Activated CD4-positive, alpha-beta T cell treated with anti-CD3 and anti-CD28 coated beads for 36 hours (primary cell): ENCODE data around the gene HPGD. TPM values are rescaled to one million over a fixed set of nuclear protein-coding genes. Genes with fewer than 3 reads are reported as not detected.

Experiments
- ATAC-seq: fragments of 200-7000 bp; cut with Tn5 transposase; one replicate; pipeline ENCODE4 v1.10.0; 2021; ENCODE audit warnings: mild to moderate bottlenecking, moderate library complexity
- CTCF ChIA-PET: fragments of 350-600 bp; sonication (Branson Sonifier 250); formaldehyde crosslinking; loops from one replicate; lab custom pipeline; 2021; ENCODE audit warnings: antibody characterized with exemption; lab: Charles Lee
- POLR2A ChIA-PET: fragments of 350-600 bp; sonication (Branson Sonifier 250); formaldehyde crosslinking; loops from one replicate; lab custom pipeline; 2021; ENCODE audit warnings: antibody characterized with exemption, inconsistent platforms; lab: Charles Lee
- DNase-seq: peaks from one replicate; pipeline ENCODE4 v3.0.0-alpha.2; 2020
- H3K27ac Mint-ChIP-seq: one replicate; pipeline ENCODE4 v1.8.0; 2021; ENCODE audit warnings: mixed read lengths
- H3K27me3 Mint-ChIP-seq: one replicate; pipeline ENCODE4 v1.8.0; 2021; ENCODE audit warnings: mixed read lengths
- H3K36me3 Mint-ChIP-seq: one replicate; pipeline ENCODE4 v1.8.0; 2021; ENCODE audit warnings: low read depth, mixed read lengths
- H3K4me1 Mint-ChIP-seq: one replicate; pipeline ENCODE4 v1.8.0; 2021; ENCODE audit warnings: mixed read lengths
- H3K4me3 Mint-ChIP-seq: one replicate; pipeline ENCODE4 v1.8.0; 2021; ENCODE audit warnings: mild to moderate bottlenecking, moderate library complexity, mixed read lengths
- H3K9me3 Mint-ChIP-seq: one replicate; pipeline ENCODE4 v1.8.0; 2021; ENCODE audit warnings: low read depth, mixed read lengths
- intact Hi-C, 2 experiments: fragments of 100-400 bp; cut with DNase I in 1 of 2; cut with micrococcal nuclease in 1 of 2; formaldehyde crosslinking; loops; one replicate each; pipeline versions ENCODE4 v1.14.2 to v1.15.1; 2022 to 2024; cut with DNase I, micrococcal nuclease
- total RNA-seq, 2 experiments: library from RNA; stranded (reverse); gene quantifications; one replicate each; pipeline ENCODE4 v1.2.3, GENCODE V29; 2021

The HPGD gene
- 1 to 10 TPM; 1.6 to 2.5 TPM for total RNA-seq

DNA sequence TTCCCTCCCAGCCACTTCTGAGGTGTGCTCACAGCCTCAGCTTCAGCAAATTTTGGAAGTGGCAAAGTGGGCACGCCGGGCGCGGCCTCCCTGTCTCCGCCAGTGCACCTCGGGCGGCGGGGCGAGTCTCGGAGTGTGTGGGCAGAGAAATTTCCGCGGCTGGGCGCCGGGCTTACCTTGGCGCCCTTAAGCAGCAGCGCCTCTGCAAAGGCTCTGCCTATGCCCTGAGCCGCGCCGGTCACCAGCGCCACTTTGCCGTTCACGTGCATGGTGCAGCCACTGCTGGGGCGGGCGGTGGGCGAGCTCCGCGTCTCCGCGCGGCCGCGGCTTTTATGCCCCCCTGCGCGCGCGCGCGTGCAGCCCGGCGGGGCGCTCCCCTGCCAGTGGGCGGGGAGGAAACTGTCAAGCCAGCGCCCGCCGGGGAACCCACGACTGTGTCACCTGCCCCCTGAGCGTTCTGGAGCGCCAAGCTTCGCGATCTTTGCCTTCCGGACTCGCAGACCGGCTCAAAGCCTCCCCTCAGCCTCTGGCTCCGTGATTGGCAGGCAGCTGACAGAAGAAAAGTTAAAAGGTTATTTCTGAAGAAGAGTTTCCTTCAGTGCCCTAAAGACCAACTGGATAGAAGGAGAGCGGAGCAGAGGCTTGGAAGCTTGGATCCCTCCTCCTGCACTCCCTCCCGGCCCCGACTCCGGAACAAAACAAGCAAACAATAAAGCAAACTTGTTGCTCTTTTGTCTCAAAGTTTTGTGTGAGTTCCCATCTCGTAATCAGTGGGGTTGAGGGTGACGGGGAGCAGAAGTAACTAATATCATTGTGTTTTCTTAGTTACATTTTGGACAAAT lies at the start of gene HPGD:
Gene HPGD (minus strand): TSS at position 306 of the 842 bp plus-strand sequence. CDS start 37 bp downstream, at position 269.
- DNase-seq, result peak; percentile 78
- peak within 1 kb of the TSS; percentile 70 for H3K4me3 Mint-ChIP-seq
- CTCF ChIA-PET, result interaction anchor here (0.6 kb wide), 1 partner anchor 32 kb away, joined by 5 read pairs; no protein-coding TSS in a partner anchor
- peaks cover 24% of the 10 kb centered on the region for H3K27me3 Mint-ChIP-seq
- no peaks in the 10 kb centered on the region for H3K9me3 Mint-ChIP-seq
- H3K4me1 Mint-ChIP-seq, result peaks cover 16% of the 10 kb centered on the region
- no peaks in the 10 kb centered on the region for H3K36me3 Mint-ChIP-seq
- intact Hi-C loops, result loop anchor here in 1 of 2 experiments (5.0 to 10.0 kb wide), 2 partner anchors 165 to 308 kb away; no protein-coding TSS in a partner anchor
- H3K27ac Mint-ChIP-seq, result peak within 1 kb of the TSS; percentile 51
- peak; percentile 92 for ATAC-seq
- POLR2A ChIA-PET, result interaction anchor here (0.5 to 1.3 kb wide), 2 partner anchors 99 to 114 kb away, joined by 3 to 4 read pairs; no protein-coding TSS in a partner anchor

DNA sequence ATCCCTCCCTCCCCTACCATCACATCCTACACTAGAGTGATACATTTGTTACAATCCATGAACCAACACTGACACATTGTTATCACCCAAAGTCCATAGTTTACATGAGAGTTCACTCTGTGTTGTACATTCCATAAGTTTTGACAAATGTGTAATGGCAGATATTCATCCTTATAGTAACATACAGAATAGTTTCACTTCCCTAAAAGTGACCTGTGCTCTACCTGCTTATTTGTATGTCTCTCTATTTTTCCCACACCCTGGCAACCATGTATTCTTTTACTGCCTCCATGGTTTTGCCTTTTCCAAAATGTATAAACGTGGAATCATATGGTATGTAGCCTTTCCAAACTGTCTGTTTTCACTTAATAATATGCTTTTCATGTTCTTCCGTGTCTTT lies 42.2 kb upstream of the HPGD start:
- no peaks in the 10 kb centered on the region for H3K27me3 Mint-ChIP-seq
- intact Hi-C loops, result no loop called here
- no peak for ATAC-seq
- no peak overlapping the region for H3K27ac Mint-ChIP-seq
- H3K36me3 Mint-ChIP-seq, result no peaks in the 10 kb centered on the region
- no peak for DNase-seq
- H3K4me3 Mint-ChIP-seq, result no peak overlapping the region
- H3K9me3 Mint-ChIP-seq, result no peaks in the 10 kb centered on the region
- POLR2A ChIA-PET, result no interaction called here
- CTCF ChIA-PET, result no interaction called here
- no peaks in the 10 kb centered on the region for H3K4me1 Mint-ChIP-seq

DNA sequence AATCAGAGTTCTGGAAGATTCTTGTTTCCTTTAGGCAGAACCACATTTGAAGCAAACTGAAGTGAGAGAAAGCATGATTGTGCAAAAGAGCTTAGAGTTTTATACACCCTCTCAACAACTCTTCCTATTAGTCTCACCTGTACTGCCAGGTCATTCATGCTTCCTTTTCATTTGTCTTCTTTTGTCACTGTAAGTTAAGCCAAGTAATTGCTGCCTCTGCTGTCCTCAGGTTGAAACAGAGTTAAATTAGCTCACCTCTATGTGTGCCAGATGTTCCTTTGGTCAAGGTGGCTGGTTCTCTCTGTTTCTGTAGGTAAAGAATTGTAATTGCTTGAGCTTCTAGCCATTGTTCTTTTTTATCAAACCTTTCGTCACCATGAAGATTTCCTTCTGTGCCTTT lies 41.1 kb upstream of the HPGD start:
- DNase-seq (no peak), ATAC-seq (no peak)
- intact Hi-C loops, result no loop called here
- ChIA-PET CTCF (no interaction called here), POLR2A (no interaction called here)
- Mint-ChIP-seq H3K27me3 (no peaks in the 10 kb centered on the region), H3K27ac (no peak overlapping the region), H3K4me3 (no peak overlapping the region), H3K36me3 (no peaks in the 10 kb centered on the region), H3K9me3 (no peaks in the 10 kb centered on the region), H3K4me1 (no peaks in the 10 kb centered on the region)

DNA sequence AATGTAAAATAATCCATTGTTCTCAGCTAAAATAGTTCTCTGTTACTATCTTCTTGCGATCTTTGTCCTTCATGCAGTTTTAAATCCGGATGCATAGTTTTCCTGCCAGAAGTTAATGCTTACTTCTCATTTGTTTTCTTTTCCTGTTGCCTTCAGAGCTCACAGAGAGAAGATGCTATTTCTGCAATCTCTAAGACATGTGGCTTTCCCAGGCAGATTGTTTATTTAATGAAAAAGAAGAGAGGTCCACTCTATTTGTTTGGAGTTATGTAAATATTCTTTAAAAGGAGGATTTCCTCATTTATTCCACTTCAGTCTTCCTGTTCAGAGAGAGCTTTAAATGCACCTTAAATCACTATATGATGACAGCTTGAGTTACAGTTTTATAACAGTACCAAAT lies 39.3 kb upstream of the HPGD start:
- intact Hi-C loops, result no loop called here
- Mint-ChIP-seq H3K27me3 (no peaks in the 10 kb centered on the region), H3K4me3 (no peak overlapping the region), H3K9me3 (no peaks in the 10 kb centered on the region), H3K36me3 (no peaks in the 10 kb centered on the region), H3K27ac (no peak overlapping the region), H3K4me1 (no peaks in the 10 kb centered on the region)
- ATAC-seq, result no peak
- no peak for DNase-seq
- ChIA-PET CTCF (no interaction called here), POLR2A (no interaction called here)

DNA sequence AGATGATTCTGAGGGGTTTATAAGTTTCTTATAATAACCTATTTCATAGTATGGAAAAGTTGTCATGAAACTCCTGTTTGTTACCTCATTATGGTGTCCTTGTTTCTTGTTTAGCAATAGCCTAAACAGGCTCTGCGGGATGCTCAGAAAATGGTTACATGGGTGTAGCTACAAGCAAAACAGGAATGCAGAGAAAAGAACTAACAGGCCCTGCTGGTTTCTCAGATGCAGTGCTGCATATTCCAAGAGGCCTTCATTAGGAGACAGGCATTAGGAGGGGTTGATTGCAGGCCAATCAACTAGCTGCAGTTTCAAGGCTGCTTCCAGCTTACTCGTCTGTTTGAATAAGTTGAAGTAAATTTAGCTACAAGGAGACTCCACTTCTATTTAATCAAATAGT lies 37.6 kb upstream of the HPGD start:
- no peak for DNase-seq
- Mint-ChIP-seq H3K27me3 (no peaks in the 10 kb centered on the region), H3K27ac (no peak overlapping the region), H3K9me3 (no peaks in the 10 kb centered on the region), H3K4me3 (no peak overlapping the region), H3K4me1 (no peaks in the 10 kb centered on the region), H3K36me3 (no peaks in the 10 kb centered on the region)
- intact Hi-C loops, result no loop called here
- POLR2A ChIA-PET, result no interaction called here
- CTCF ChIA-PET, result no interaction called here
- no peak for ATAC-seq

DNA sequence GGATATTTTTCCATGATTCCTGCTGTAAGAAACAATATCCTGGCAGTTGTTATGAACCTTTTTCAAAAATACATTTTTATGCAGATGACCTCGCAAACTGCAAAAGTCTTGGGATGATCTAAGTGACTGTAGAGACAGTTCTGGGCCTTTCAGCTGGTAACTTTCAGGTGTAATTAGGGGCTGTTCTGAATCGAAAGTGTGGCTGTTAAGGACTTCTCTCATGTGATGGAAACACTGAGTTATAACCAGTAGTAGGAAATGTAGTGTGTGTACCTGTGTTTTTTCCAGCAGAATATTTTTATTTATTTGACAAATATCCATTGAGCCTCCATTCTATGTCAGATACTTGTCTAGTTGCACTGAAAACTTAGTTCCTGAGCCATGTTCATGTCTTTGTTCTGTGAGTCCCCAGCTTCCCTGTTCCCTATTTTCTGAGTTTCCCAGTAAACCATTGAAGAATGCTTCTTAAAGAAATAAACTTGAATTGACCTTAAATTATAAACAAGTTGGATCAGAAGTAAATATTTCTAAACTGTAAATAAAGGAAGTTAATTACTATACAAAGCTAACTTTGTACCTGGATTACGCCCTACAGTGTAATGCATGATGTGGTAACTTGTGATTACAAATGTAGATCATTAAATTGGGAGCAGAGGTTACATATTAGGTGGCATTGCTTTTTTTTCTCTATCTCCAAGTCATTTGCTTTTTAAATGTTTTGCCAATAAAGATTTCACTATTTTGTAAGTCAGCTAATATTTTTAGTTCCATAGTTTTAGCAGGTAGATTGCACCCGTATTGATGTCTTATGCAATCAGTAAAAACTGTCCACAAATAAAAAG lies 33.7 kb upstream of the HPGD start:
- Mint-ChIP-seq H3K4me3 (no peak overlapping the region), H3K27me3 (no peaks in the 10 kb centered on the region), H3K36me3 (no peaks in the 10 kb centered on the region), H3K9me3 (peaks cover 4% of the 10 kb centered on the region), H3K4me1 (no peaks in the 10 kb centered on the region), H3K27ac (no peak overlapping the region)
- ChIA-PET CTCF (no interaction called here), POLR2A (no interaction called here)
- no peak for ATAC-seq
- no peak for DNase-seq
- intact Hi-C loops, result no loop called here

DNA sequence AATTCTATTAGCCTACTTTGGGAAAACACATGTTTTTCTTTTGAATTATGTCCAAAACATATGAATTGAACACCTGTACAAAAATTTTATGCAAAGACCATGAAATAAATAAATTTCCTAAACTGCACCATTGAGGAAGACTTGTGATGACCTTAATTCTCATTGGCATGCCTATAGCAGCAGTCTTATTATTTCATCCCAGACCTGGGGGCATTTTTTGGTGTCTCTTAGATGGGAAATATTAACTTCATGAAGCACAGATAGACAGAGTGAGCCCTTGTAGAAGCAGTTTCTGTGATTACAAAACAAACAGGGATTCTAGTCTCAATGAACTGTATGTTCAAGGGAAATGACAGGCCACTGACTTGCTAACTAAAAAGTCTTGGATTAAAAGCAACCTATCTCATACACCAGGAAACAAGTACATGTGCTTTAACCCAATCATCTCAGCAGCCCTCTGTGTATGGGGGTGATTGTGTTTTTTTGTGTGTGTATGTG lies 32.0 kb upstream of the HPGD start:
- Mint-ChIP-seq H3K4me3 (no peak overlapping the region), H3K36me3 (no peaks in the 10 kb centered on the region), H3K4me1 (no peaks in the 10 kb centered on the region), H3K27me3 (no peaks in the 10 kb centered on the region), H3K27ac (no peak overlapping the region), H3K9me3 (peaks cover 4% of the 10 kb centered on the region)
- DNase-seq (no peak), ATAC-seq (no peak)
- ChIA-PET CTCF (no interaction called here), POLR2A (no interaction called here)
- intact Hi-C loops, result no loop called here

DNA sequence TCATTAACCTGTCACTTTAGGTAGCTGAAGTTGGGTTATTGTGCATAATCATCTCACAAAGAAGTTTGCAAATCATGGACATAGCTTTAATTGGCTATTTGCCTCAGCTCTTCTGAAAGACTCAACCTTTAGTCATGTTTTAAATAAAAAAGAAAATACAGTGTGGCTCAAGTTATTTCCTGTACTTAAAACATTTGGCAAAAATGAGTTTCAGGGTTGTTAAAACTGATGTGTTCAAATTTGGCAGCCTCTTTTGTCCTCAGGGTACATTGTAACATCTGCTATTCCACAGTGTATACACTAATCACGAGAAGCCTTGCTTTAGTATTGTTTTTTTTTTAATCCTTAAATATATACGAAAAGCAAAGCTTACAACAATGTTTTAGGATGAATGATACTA lies 31.5 kb upstream of the HPGD start:
- Mint-ChIP-seq H3K4me3 (no peak overlapping the region), H3K9me3 (peaks cover 5% of the 10 kb centered on the region), H3K36me3 (no peaks in the 10 kb centered on the region), H3K4me1 (no peaks in the 10 kb centered on the region), H3K27me3 (no peaks in the 10 kb centered on the region), H3K27ac (no peak overlapping the region)
- DNase-seq (no peak), ATAC-seq (no peak)
- CTCF ChIA-PET, result no interaction called here
- intact Hi-C loops, result no loop called here
- POLR2A ChIA-PET, result no interaction called here

DNA sequence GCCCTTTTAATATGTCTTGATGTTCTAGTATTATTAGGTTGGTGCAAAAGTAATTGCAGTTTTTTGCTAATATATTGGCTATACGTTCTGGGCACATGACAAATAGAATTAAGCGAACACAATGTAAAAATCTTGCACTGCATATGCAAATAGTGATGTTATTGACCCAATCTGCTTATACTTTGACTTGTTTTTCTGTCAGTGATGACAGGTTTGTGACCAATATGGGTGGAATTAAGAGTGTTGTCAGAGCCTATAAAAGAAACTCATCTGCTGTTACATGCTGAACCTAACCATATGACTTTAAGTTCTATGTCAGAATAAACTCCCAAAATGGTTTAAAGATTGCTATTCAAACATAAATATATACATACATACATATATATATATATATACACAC lies 30.7 kb upstream of the HPGD start:
- Mint-ChIP-seq H3K27me3 (no peaks in the 10 kb centered on the region), H3K36me3 (no peaks in the 10 kb centered on the region), H3K4me3 (no peak overlapping the region), H3K9me3 (peaks cover 10% of the 10 kb centered on the region), H3K27ac (no peak overlapping the region), H3K4me1 (no peaks in the 10 kb centered on the region)
- CTCF ChIA-PET, result no interaction called here
- DNase-seq, result no peak
- ATAC-seq, result no peak
- POLR2A ChIA-PET, result no interaction called here
- intact Hi-C loops, result no loop called here

DNA sequence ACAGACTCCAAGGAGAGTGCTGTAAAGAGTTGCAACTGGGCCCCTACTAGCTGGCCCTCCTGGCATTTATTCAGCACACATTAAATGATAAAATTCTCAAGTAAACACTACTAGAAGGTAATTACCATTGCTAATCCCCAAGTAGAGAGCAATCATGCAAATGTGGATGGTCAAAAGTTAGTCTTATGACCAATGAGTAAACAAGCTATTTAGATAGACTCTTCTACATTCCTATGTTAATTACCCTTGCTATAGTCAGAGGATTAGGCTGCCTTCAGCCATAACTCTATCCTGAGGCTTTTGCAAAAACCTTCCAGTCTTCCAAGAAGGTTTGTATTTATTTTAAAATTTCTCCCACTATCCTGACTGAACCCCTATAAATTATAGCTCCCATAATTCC lies 28.3 kb upstream of the HPGD start:
- DNase-seq (no peak), ATAC-seq (no peak)
- Mint-ChIP-seq H3K4me3 (no peak overlapping the region), H3K36me3 (no peaks in the 10 kb centered on the region), H3K4me1 (no peaks in the 10 kb centered on the region), H3K27ac (no peak overlapping the region), H3K9me3 (peaks cover 10% of the 10 kb centered on the region), H3K27me3 (no peaks in the 10 kb centered on the region)
- intact Hi-C loops, result no loop called here
- ChIA-PET CTCF (interaction anchor here (0.7 kb wide), 2 partner anchors 10 to 109 kb away, joined by 3 read pairs; no protein-coding TSS in a partner anchor), POLR2A (no interaction called here)

DNA sequence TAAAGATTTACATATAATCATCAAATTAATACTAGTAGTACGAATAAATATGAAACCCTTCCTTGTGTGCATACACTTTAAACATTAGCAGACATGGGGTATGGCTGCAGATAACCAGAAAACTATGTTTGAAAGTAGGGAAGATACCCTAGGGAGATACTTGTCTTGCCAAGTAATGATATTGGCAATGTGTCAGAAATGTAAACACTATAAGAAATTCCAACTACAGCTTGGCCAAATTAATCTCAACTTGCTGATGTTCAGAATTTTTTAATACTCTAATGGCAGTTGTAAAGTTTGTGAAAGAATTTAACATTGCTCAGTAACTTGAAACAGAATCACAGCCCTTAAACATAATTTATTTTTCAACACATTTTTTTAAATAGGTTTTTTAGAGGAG lies 27.4 kb upstream of the HPGD start:
- Mint-ChIP-seq H3K4me1 (no peaks in the 10 kb centered on the region), H3K4me3 (no peak overlapping the region), H3K27me3 (no peaks in the 10 kb centered on the region), H3K36me3 (no peaks in the 10 kb centered on the region), H3K27ac (no peak overlapping the region), H3K9me3 (peaks cover 11% of the 10 kb centered on the region)
- ChIA-PET POLR2A (no interaction called here), CTCF (no interaction called here)
- intact Hi-C loops, result no loop called here
- no peak for DNase-seq
- ATAC-seq, result no peak
